Osteocyte (in vitro differentiated cells): ENCODE measurements around the gene STX18. TPM values are rescaled to one million over a fixed set of nuclear protein-coding genes. Genes with fewer than 3 reads are reported as not detected.

Source experiments
- DNase-seq: peaks from one replicate; pipeline ENCODE4 v3.0.0; 2021; ENCODE audit warnings: mixed read lengths; ENCODE audit not compliant: unreplicated experiment; ENCODE audit errors: extremely low spot score
- H3K27ac Mint-ChIP-seq: one replicate; pipeline ENCODE4 v1.8.0; 2021; ENCODE audit warnings: mild to moderate bottlenecking, mixed read lengths; ENCODE audit not compliant: unreplicated experiment
- H3K27me3 Mint-ChIP-seq: one replicate; pipeline ENCODE4 v1.8.0; 2021; ENCODE audit warnings: mixed read lengths; ENCODE audit not compliant: unreplicated experiment
- H3K36me3 Mint-ChIP-seq: one replicate; pipeline ENCODE4 v1.8.0; 2021; ENCODE audit warnings: mixed read lengths; ENCODE audit not compliant: unreplicated experiment
- H3K4me1 Mint-ChIP-seq: one replicate; pipeline ENCODE4 v1.8.0; 2021; ENCODE audit warnings: mixed read lengths; ENCODE audit not compliant: unreplicated experiment
- H3K4me3 Mint-ChIP-seq: one replicate; pipeline ENCODE4 v1.8.0; 2021; ENCODE audit warnings: mild to moderate bottlenecking, moderate library complexity, mixed read lengths; ENCODE audit not compliant: unreplicated experiment
- H3K9me3 Mint-ChIP-seq: one replicate; pipeline ENCODE4 v1.8.0; 2021; ENCODE audit warnings: mixed read lengths; ENCODE audit not compliant: unreplicated experiment
- CTCF ChIP-seq: fragments of 200-600 bp; sonication (generic); IDR thresholded peaks from 2 replicates; pipeline ENCODE4 v1.5.0; 2021; ENCODE audit warnings: antibody characterized with exemption, mild to moderate bottlenecking, moderate library complexity
- total RNA-seq: library from RNA; stranded (reverse); gene quantifications from 2 replicates; pipeline ENCODE4 v1.2.1, GENCODE V29; 2021

STX18 gene
- total RNA-seq, 1 donor from 2014 or later: 26.7 TPM

- Mint-ChIP-seq H3K4me3 (no peak overlapping the region), H3K4me1 (peaks cover 10% of the 10 kb centered on the region), H3K9me3 (no peaks in the 10 kb centered on the region), H3K27me3 (peaks cover 60% of the 10 kb centered on the region), H3K27ac (no peak overlapping the region), H3K36me3 (no peaks in the 10 kb centered on the region)
- no peak for TF ChIP-seq CTCF
- no peak for DNase-seq
Observed at GRCh38 chr4:4388836-4389575, 152.8 kb downstream of the STX18 start.

GRCh38 chr4:4388311-4388790 lies 153.5 kb downstream of the STX18 start:
- H3K27me3 Mint-ChIP-seq: peaks cover 60% of the 10 kb centered on the region
- TF ChIP-seq CTCF: no peak
- H3K9me3 Mint-ChIP-seq: no peaks in the 10 kb centered on the region
- H3K4me1 Mint-ChIP-seq: peaks cover 10% of the 10 kb centered on the region
- H3K4me3 Mint-ChIP-seq: peak overlapping the region; percentile 16
- DNase-seq: no peak
- no peak overlapping the region for H3K27ac Mint-ChIP-seq
- H3K36me3 Mint-ChIP-seq: no peaks in the 10 kb centered on the region

- TF ChIP-seq CTCF: no peak
- Mint-ChIP-seq H3K27ac (no peak overlapping the region), H3K27me3 (peaks cover 66% of the 10 kb centered on the region)
Observed at GRCh38 chr4:4387531-4388310, 154.1 kb downstream of the STX18 start.

DNA sequence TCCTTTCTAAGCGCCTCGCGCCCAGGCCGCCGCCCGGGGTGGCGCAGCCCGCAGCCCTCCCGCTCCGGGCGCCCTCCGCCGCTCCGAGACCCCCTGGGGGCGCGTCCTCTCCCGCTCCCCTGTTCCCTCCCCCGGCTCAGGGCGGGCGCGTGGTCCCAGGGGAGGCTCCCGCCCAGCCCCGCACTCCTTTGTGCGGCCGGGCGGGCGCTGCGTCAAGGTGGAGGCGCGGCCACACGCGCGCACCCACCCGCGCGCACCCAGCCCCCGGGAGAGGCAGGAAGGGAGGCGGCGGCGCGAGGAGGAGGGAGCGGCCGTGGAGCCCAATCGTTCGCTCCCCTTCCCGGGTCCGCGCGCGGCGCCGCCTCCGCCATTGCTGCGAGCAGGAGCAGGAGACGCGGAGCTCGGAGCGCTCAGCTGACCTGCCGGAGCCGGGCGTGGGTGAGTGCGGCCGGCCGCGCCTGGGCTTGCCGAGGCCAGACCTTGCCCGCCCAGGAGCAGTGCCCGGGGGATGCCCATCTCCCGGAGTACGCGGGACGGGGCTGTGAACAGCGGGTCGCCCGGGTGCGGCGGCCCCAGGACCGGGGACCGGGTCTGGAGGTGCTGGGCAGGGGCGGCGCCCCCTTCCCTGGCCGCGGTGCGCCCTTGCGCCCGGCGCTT lies 155.0 kb downstream of the STX18 start, which contains the start of gene NSG1:
Gene NSG1 (plus strand): TSS at position 367 of the 657 bp plus-strand sequence. CDS start 528 bp downstream, outside the sequence.
- DNase-seq: no peak
- peak within 1 kb of the TSS; percentile 68 for H3K4me3 Mint-ChIP-seq
- no peak within 1 kb of the TSS for H3K27ac Mint-ChIP-seq
- H3K9me3 Mint-ChIP-seq: no peaks in the 10 kb centered on the region
- H3K36me3 Mint-ChIP-seq: no peaks in the 10 kb centered on the region
- H3K4me1 Mint-ChIP-seq: peaks cover 10% of the 10 kb centered on the region
- TF ChIP-seq CTCF: no peak
- peaks cover 71% of the 10 kb centered on the region for H3K27me3 Mint-ChIP-seq

More at GRCh38 chr4:4387531-4388310, 154.1 kb downstream of the STX18 start:
- peak overlapping the region; percentile 38 for H3K4me3 Mint-ChIP-seq
- DNase-seq: no peak
- H3K36me3 Mint-ChIP-seq: no peaks in the 10 kb centered on the region
- H3K9me3 Mint-ChIP-seq: no peaks in the 10 kb centered on the region
- H3K4me1 Mint-ChIP-seq: peaks cover 10% of the 10 kb centered on the region
